GM19035 (cell line): Measurements from ENCODE around the gene SFT2D2.

Source experiments
- ATAC-seq: cut with Tn5 transposase; IDR thresholded peaks from one replicate; pipeline ENCODE4 v1.9.1; 2021; ENCODE audit not compliant: unreplicated experiment

Gene SFT2D2

GRCh38 chr1:168301664-168302320 is 76.0 kb downstream of the SFT2D2 start:
- ATAC-seq = no peak
